SK-N-SH treated with all-trans-retinoic acid at 6 μM for 48 hours (cell line): ENCODE results near the gene FBH1.

Source experiments
- ATAC-seq: fragments of 200-7000 bp; cut with Tn5 transposase; 3 replicates; pipeline ENCODE4 v1.9.1; 2020; ENCODE audit warnings: mild to moderate bottlenecking, moderate library complexity
- ARNTL ChIP-seq: fragments of 450-650 bp; formaldehyde crosslinking; IDR thresholded peaks from 2 replicates; pipeline ENCODE4 v1.5.0; 2020; ENCODE audit warnings: low read depth, mild to moderate bottlenecking, moderate library complexity, borderline replicate concordance
- BACH2 ChIP-seq: fragments of 250-450 bp; sonication (Bioruptor Pico); IDR thresholded peaks from 2 replicates; pipeline ENCODE4 v1.9.0; 2021; ENCODE audit warnings: mild to moderate bottlenecking, borderline replicate concordance
- CSDC2 ChIP-seq: fragments of 250-450 bp; sonication (Bioruptor Pico); IDR thresholded peaks from 2 replicates; pipeline ENCODE4 v1.5.0; 2020; ENCODE audit warnings: mild to moderate bottlenecking, moderate library complexity
- ESRRG ChIP-seq: fragments of 250-450 bp; sonication (Bioruptor Pico); IDR thresholded peaks from 2 replicates; pipeline ENCODE4 v1.6.1; 2021; ENCODE audit warnings: mild to moderate bottlenecking
- GLIS3 ChIP-seq: fragments of 250-450 bp; sonication (Bioruptor Pico); IDR thresholded peaks from 2 replicates; pipeline ENCODE4 v1.5.0; 2020; ENCODE audit warnings: mild to moderate bottlenecking, moderate library complexity
- ISL1 ChIP-seq: fragments of 250-450 bp; sonication (Bioruptor Pico); IDR thresholded peaks from 2 replicates; pipeline ENCODE4 v2.1.2; 2022; ENCODE audit warnings: mild to moderate bottlenecking, moderate library complexity
- OSR1 ChIP-seq: fragments of 250-450 bp; sonication (Bioruptor Pico); IDR thresholded peaks from 2 replicates; pipeline ENCODE4 v1.8.0; 2022; ENCODE audit warnings: moderate library complexity, mild to moderate bottlenecking, inconsistent platforms
- PPARA ChIP-seq: fragments of 250-450 bp; sonication (Bioruptor Pico); IDR thresholded peaks from 2 replicates; pipeline ENCODE4 v1.5.0; 2020; ENCODE audit warnings: mild to moderate bottlenecking, borderline replicate concordance
- RARB ChIP-seq: fragments of 250-450 bp; sonication (Bioruptor Pico); IDR thresholded peaks from 2 replicates; pipeline ENCODE4 v1.8.0; 2021; ENCODE audit warnings: mild to moderate bottlenecking, moderate library complexity
- SNAI2 ChIP-seq: fragments of 250-450 bp; sonication (Bioruptor Pico); IDR thresholded peaks from 2 replicates; pipeline ENCODE4 v1.5.0; 2020; ENCODE audit warnings: mild to moderate bottlenecking, moderate library complexity
- TCF4 ChIP-seq: fragments of 250-450 bp; sonication (Bioruptor Pico); IDR thresholded peaks from 2 replicates; pipeline ENCODE4 v1.8.0; 2021; ENCODE audit warnings: mild to moderate bottlenecking, moderate library complexity, borderline replicate concordance
- TOX ChIP-seq: fragments of 250-450 bp; sonication (Bioruptor Pico); IDR thresholded peaks from 2 replicates; pipeline ENCODE4 v1.8.0; 2021; ENCODE audit warnings: mild to moderate bottlenecking, moderate library complexity, borderline replicate concordance
- ZC3H10 ChIP-seq: fragments of 250-450 bp; sonication (Bioruptor Pico); IDR thresholded peaks from 2 replicates; pipeline ENCODE4 v1.5.1; 2021; ENCODE audit warnings: mild to moderate bottlenecking, moderate library complexity
- ZFP3 ChIP-seq: fragments of 250-450 bp; sonication (Bioruptor Pico); IDR thresholded peaks from 2 replicates; pipeline ENCODE4 v1.5.0; 2020; ENCODE audit warnings: mild to moderate bottlenecking, moderate library complexity
- ZFP30 ChIP-seq: fragments of 450-650 bp; formaldehyde crosslinking; IDR thresholded peaks from 2 replicates; pipeline ENCODE4 v1.5.0; 2022; ENCODE audit warnings: mild to moderate bottlenecking, moderate library complexity
- ZNF565 ChIP-seq: fragments of 450-650 bp; formaldehyde crosslinking; conservative IDR thresholded peaks from 2 replicates; pipeline ENCODE4 v1.5.0; 2020; ENCODE audit warnings: low read depth, mild to moderate bottlenecking, moderate library complexity
- ZNF70 ChIP-seq: fragments of 450-650 bp; formaldehyde crosslinking; IDR thresholded peaks from 2 replicates; pipeline ENCODE4 v1.5.0; 2020; ENCODE audit warnings: mild to moderate bottlenecking, moderate library complexity
- ZNF8 ChIP-seq: fragments of 450-650 bp; formaldehyde crosslinking; IDR thresholded peaks from 2 replicates; pipeline ENCODE4 v1.5.0; 2020; ENCODE audit warnings: mild to moderate bottlenecking, moderate library complexity
- TF ChIP-seq, protein P1 (sequence below): fragments of 250-450 bp; sonication (Bioruptor Pico); IDR thresholded peaks from 2 replicates; pipeline ENCODE4 v1.5.1; 2021; ENCODE audit warnings: mild to moderate bottlenecking, moderate library complexity
- TF ChIP-seq, protein P2 (sequence below): fragments of 250-450 bp; sonication (Bioruptor Pico); IDR thresholded peaks from 2 replicates; pipeline ENCODE4 v1.8.0; 2021; ENCODE audit warnings: low read depth, mild to moderate bottlenecking, moderate library complexity, borderline replicate concordance
- TF ChIP-seq, protein P3 (sequence below): fragments of 250-450 bp; sonication (Bioruptor Pico); IDR thresholded peaks from 2 replicates; pipeline ENCODE4 v1.5.1; 2020; ENCODE audit warnings: low read depth, mild to moderate bottlenecking, moderate library complexity
- TF ChIP-seq, protein P4 (sequence below): fragments of 250-450 bp; sonication (Bioruptor Pico); IDR thresholded peaks from 2 replicates; pipeline ENCODE4 v1.5.0; 2020; ENCODE audit warnings: mild to moderate bottlenecking, moderate library complexity
- TF ChIP-seq, protein P5 (sequence below): fragments of 250-450 bp; sonication (Bioruptor Pico); IDR thresholded peaks from 2 replicates; pipeline ENCODE4 v1.8.0; 2020; ENCODE audit warnings: mild to moderate bottlenecking, moderate library complexity, borderline replicate concordance

FBH1 gene

DNA sequence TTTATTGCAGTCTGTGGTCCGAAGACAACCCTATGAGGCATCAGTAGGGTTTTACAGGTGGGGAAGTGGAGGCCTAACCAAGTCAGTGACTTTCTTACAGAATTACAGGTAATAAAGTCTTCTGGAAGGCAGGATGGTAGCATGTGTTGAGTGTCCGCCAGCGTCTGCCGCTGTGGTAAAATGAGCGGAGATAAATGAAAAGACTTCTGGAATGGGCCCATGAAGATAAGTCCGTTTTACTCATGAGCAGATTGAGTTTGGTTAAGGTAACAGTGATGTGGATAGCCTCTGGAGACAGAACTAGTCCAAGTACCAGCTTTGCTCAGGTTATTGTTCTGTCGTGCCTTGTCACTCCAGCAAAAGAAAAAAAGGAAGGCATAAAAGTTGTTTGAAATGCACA is 966 bp downstream of the FBH1 start:
- TF ChIP-seq, protein P1, sequence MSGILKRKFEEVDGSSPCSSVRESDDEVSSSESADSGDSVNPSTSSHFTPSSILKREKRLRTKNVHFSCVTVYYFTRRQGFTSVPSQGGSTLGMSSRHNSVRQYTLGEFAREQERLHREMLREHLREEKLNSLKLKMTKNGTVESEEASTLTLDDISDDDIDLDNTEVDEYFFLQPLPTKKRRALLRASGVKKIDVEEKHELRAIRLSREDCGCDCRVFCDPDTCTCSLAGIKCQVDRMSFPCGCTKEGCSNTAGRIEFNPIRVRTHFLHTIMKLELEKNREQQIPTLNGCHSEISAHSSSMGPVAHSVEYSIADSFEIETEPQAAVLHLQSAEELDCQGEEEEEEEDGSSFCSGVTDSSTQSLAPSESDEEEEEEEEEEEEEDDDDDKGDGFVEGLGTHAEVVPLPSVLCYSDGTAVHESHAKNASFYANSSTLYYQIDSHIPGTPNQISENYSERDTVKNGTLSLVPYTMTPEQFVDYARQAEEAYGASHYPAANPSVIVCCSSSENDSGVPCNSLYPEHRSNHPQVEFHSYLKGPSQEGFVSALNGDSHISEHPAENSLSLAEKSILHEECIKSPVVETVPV: no peak
- TF ChIP-seq ESRRG (CRISPR knock-in tag): no peak
- no peak for ATAC-seq

DNA sequence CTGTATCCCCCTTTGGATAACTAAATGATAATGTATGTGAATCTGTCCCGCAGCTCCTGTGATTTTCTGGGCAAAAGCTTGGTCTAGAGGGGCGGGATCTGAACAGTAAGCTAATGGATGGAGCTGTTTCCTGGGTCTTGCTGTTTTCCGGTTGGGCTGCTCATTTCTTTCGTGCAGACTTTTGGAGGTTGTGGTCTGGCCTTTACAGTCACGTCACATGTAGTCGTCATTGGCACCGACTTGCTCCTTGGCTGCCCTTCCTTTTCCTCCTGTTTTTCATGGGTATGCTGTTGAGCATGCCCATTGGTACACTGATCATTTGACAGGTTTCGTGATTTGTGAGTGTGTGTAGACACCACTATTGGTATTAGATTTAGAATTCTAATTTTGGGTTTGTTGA is 2.0 kb downstream of the FBH1 start:
- TF ChIP-seq PPARA (no peak), GLIS3 (CRISPR knock-in tag) (no peak), ZC3H10 (CRISPR knock-in tag) (no peak), OSR1 (CRISPR knock-in tag) (no peak), TCF4 (CRISPR knock-in tag) (no peak), CSDC2 (CRISPR knock-in tag) (no peak), SNAI2 (CRISPR knock-in tag) (no peak), ZNF8 (CRISPR knock-in tag) (no peak), ZNF565 (no peak), ESRRG (CRISPR knock-in tag) (no peak), RARB (CRISPR knock-in tag) (no peak), ZFP3 (no peak), ISL1 (CRISPR knock-in tag) (no peak)
- TF ChIP-seq, protein P1: no peak
- TF ChIP-seq, protein P2, sequence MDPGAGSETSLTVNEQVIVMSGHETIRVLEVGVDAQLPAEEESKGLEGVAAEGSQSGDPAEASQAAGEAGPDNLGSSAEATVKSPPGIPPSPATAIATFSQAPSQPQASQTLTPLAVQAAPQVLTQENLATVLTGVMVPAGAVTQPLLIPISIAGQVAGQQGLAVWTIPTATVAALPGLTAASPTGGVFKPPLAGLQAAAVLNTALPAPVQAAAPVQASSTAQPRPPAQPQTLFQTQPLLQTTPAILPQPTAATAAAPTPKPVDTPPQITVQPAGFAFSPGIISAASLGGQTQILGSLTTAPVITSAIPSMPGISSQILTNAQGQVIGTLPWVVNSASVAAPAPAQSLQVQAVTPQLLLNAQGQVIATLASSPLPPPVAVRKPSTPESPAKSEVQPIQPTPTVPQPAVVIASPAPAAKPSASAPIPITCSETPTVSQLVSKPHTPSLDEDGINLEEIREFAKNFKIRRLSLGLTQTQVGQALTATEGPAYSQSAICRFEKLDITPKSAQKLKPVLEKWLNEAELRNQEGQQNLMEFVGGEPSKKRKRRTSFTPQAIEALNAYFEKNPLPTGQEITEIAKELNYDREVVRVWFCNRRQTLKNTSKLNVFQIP (CRISPR knock-in tag): no peak
- TF ChIP-seq, protein P3, sequence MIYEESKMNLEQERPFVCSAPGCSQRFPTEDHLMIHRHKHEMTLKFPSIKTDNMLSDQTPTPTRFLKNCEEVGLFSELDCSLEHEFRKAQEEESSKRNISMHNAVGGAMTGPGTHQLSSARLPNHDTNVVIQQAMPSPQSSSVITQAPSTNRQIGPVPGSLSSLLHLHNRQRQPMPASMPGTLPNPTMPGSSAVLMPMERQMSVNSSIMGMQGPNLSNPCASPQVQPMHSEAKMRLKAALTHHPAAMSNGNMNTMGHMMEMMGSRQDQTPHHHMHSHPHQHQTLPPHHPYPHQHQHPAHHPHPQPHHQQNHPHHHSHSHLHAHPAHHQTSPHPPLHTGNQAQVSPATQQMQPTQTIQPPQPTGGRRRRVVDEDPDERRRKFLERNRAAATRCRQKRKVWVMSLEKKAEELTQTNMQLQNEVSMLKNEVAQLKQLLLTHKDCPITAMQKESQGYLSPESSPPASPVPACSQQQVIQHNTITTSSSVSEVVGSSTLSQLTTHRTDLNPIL: no peak
- TF ChIP-seq, all 23 proteins: peak for 0
- no peak for ATAC-seq

DNA sequence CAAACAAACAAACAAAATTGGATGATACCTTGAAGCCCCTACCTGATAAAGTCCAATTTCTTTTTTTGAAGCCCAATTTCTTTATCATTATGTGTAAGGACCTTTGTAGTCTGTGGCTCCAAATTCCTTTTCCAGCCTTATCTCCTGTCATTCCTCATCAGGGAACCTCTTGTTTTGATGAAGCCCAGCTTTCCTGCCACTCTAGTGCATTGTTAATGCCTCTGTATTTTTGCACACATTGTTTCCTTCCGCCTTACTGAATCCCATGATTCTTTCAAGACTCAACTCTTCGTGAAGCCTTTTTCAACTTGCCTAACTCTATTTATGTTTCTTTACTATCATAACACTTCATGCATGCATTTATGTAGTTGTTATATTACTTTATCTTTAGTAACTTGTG is 3.3 kb downstream of the FBH1 start:
- ATAC-seq: no peak
- TF ChIP-seq ZFP30 (CRISPR knock-in tag) (no peak), ZNF70 (no peak), ZC3H10 (CRISPR knock-in tag) (no peak), ZNF565 (no peak), ARNTL (CRISPR knock-in tag) (no peak), SNAI2 (CRISPR knock-in tag) (no peak), ZNF8 (CRISPR knock-in tag) (no peak), BACH2 (CRISPR knock-in tag) (no peak), TOX (CRISPR knock-in tag) (no peak), RARB (CRISPR knock-in tag) (no peak), CSDC2 (CRISPR knock-in tag) (no peak), TCF4 (CRISPR knock-in tag) (no peak), ESRRG (CRISPR knock-in tag) (no peak)
- TF ChIP-seq, protein P4, sequence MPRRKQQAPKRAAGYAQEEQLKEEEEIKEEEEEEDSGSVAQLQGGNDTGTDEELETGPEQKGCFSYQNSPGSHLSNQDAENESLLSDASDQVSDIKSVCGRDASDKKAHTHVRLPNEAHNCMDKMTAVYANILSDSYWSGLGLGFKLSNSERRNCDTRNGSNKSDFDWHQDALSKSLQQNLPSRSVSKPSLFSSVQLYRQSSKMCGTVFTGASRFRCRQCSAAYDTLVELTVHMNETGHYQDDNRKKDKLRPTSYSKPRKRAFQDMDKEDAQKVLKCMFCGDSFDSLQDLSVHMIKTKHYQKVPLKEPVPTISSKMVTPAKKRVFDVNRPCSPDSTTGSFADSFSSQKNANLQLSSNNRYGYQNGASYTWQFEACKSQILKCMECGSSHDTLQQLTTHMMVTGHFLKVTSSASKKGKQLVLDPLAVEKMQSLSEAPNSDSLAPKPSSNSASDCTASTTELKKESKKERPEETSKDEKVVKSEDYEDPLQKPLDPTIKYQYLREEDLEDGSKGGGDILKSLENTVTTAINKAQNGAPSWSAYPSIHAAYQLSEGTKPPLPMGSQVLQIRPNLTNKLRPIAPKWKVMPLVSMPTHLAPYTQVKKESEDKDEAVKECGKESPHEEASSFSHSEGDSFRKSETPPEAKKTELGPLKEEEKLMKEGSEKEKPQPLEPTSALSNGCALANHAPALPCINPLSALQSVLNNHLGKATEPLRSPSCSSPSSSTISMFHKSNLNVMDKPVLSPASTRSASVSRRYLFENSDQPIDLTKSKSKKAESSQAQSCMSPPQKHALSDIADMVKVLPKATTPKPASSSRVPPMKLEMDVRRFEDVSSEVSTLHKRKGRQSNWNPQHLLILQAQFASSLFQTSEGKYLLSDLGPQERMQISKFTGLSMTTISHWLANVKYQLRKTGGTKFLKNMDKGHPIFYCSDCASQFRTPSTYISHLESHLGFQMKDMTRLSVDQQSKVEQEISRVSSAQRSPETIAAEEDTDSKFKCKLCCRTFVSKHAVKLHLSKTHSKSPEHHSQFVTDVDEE: no peak
- TF ChIP-seq, protein P2 (CRISPR knock-in tag): no peak
- TF ChIP-seq, protein P5, sequence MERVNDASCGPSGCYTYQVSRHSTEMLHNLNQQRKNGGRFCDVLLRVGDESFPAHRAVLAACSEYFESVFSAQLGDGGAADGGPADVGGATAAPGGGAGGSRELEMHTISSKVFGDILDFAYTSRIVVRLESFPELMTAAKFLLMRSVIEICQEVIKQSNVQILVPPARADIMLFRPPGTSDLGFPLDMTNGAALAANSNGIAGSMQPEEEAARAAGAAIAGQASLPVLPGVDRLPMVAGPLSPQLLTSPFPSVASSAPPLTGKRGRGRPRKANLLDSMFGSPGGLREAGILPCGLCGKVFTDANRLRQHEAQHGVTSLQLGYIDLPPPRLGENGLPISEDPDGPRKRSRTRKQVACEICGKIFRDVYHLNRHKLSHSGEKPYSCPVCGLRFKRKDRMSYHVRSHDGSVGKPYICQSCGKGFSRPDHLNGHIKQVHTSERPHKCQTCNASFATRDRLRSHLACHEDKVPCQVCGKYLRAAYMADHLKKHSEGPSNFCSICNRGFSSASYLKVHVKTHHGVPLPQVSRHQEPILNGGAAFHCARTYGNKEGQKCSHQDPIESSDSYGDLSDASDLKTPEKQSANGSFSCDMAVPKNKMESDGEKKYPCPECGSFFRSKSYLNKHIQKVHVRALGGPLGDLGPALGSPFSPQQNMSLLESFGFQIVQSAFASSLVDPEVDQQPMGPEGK (CRISPR knock-in tag): no peak
- TF ChIP-seq, protein P3: no peak
- TF ChIP-seq, protein P1: no peak
